ENCODE results near the gene PTCD2.
"Not testable (repeated sequence)": the region's sequence is repeated elsewhere in the genome, so short reads cannot be mapped to it uniquely, and the experiment has no call there.

Gene PTCD2

GRCh38 chr5:72319976-72320752 is at the start of gene PTCD2, which contains the start of gene MRPS27:
Gene PTCD2, plus strand, starts transcription at chr5:72320373. Its CDS starts 10 bp downstream, at chr5:72320383.
Gene MRPS27, minus strand, starts transcription at chr5:72320240. Its CDS starts 19 bp downstream, at chr5:72320221.
- peak; percentile 98 for DNase-seq

DNA sequence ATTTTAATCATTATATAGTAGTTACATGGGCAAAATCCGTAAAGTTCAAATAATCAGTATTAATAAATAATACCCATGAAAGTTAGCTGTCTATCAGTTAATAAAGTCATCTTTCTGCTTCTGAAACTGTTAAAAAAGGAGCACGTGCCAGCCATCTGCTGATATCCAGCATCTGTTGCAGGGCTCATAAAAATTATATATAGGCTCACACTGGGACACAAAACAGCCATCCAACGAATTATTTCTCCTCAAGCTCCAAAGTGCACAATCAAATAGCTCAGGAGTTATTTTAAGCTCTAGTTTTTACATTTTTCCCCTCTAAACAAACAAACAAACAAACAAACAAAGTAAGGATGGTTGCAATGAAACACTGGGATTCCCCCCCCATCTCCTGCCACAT is 48.5 kb upstream of the PTCD2 start:
- no peak for DNase-seq

- DNase-seq = no peak
Observed at GRCh38 chr5:72272398-72272797, 47.8 kb upstream of the PTCD2 start.

- DNase-seq = no peak
Observed at GRCh38 chr5:72273547-72273946, 46.6 kb upstream of the PTCD2 start.

- DNase-seq = no peak
Observed at GRCh38 chr5:72276219-72276752, 43.9 kb upstream of the PTCD2 start.

- DNase-seq = no peak
Observed at GRCh38 chr5:72280581-72281069, 39.5 kb upstream of the PTCD2 start.

DNA sequence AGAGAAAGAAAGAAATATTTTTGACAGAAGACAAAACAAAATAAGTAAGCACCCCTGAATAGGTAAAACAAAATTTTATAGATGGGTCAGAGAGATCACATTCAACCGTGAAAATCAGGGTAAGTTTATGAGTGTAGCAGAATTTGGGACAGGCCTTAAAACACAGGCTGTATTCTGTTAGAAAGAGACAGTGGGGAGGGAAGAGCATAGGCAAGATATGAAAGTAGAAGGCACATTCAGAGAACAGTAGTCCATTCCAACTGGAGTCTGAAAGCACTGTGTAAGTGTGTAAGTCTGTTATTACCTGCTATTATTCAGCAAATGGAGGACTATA is 38.8 kb upstream of the PTCD2 start:
- DNase-seq = no peak

DNA sequence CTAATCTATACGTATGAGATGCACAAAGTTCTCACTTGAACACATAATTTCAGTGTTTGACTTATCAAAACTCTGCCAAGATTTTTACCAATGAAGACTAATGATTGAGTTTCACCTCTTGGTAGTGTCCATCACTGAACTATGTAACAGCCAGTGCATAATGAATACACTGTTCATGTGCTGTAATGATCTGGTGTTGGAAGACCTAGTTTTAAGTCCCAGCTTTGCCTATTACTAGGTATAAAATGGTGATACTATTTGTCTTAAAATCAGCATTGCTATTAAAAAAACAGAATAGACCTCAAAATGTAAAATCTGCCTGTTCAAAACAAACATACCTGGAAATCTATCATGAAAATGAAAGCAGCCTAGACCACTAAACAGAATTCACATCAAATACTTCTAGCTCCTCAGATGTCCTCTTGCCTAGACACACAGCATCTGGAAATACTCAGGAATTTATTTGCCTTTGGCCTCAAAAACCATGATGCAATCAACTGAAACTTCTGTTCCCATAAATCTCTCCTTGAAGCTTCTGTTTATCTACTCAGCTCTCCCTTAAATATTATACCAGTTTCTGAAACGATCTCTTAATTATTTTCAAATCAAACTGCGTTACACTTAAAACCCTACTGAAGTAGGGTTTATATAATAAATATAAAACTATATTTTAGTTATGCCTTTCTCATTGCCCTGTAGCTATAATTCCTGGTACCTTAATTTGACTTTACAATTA is 38.2 kb upstream of the PTCD2 start:
- no peak for DNase-seq

- DNase-seq = no peak
Observed at GRCh38 chr5:72282878-72283277, 37.3 kb upstream of the PTCD2 start.

GRCh38 chr5:72283358-72283757 is 36.8 kb upstream of the PTCD2 start:
- no peak for DNase-seq

GRCh38 chr5:72284559-72285423 is 35.4 kb upstream of the PTCD2 start:
- DNase-seq = no peak

DNA sequence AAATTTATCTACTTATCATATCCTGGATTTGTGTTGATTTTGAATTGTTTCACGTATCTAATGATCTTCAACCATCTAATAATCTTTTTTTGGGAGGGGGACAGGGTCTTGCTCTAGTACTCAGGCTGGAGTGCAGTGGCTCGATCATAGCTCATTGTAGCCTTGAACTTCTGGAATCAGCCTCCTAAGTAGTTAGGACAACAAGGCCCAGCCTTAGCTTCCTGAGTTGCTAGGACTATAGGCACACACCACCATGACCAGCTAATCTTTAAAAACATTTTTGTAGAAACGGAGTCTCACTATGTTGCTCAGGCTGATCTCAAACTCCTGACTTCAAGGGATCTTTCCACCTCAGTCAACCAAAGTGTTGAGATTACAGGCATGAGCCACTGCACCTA is 34.8 kb upstream of the PTCD2 start:
- DNase-seq = no peak

- no peak for DNase-seq
Observed at GRCh38 chr5:72286798-72287197, 33.4 kb upstream of the PTCD2 start.

DNA sequence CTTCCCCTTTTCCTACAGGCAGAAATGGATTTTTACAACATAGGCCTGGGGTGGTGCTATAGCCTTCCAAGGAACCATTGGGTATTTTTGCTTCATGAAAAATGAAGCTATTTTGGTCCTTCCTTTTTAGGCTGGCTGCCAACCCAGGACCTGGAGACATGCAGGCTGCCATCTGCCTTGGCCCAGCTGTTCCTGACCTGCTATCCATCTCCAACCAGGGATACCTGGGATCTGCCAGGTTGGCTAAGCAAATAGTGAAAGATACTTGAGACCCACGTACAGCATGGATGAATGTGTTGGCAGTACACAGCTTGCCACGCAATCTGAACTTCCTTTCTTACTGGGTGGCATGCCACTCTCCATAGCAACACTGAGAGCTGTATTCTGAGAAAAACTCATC is 31.2 kb upstream of the PTCD2 start:
- no peak for DNase-seq

GRCh38 chr5:72290356-72291133 is 29.6 kb upstream of the PTCD2 start:
- no peak for DNase-seq

GRCh38 chr5:72291601-72292000 is 28.6 kb upstream of the PTCD2 start:
- no peak for DNase-seq

GRCh38 chr5:72292411-72292810 is 27.8 kb upstream of the PTCD2 start:
- DNase-seq = no peak

GRCh38 chr5:72293495-72294055 is 26.6 kb upstream of the PTCD2 start:
- DNase-seq = no peak

GRCh38 chr5:72294473-72294872 is 25.7 kb upstream of the PTCD2 start:
- DNase-seq = no peak

DNA sequence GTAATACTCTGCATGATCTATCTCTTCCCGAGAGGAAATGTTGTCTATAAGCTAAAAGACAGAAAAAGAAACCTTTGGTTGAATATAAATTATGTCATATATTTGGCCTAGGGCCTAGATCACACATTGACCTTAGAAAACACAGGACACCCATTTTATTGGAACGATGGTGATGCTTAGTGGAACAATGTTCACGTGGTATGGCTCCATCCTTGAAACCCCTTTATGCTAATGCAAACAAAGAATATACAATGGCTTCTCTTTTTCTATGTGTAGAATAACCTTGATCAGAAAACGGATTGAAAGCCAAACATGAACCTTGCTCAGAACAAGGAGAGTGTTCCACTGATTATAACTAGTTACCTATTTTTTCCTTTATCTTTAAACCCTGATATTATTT is 24.6 kb upstream of the PTCD2 start:
- DNase-seq = no peak

DNA sequence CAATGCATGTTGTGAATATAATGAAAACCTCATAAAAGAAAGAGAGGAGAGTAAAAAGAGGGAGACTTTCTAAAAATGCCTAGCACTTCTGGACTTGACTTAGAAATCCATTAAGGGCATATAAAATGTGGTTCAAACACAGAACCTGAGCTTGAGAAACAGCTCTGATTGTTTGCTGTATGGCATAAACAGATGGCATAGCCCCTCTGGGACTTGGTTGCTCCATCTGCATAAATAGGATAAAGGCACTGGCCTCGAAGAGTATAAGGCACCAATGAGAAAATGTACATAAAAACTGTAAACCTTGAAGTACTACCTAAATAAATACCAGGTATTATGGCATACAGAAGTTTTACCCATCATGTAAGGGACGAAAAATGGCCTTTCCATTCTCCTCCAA is 23.9 kb upstream of the PTCD2 start:
- DNase-seq = no peak

GRCh38 chr5:72298136-72298535 is 22.0 kb upstream of the PTCD2 start:
- DNase-seq = not testable (repeated sequence)
